Measurements from ENCODE around the gene TMEM119.
A peak's percentile ranks its signal among the peaks of the same experiment; 100 is the strongest.

TMEM119 gene

GRCh38 chr12:108600702-108601007 is 2.8 kb upstream of the TMEM119 start:
- no peak for TF ChIP-seq CTCF (IDR thresholded peaks at IDR 0.05; ENCODE audit: low read depth, low read length)
- DNase-seq (ENCODE audit: low read depth, low spot score), result no peak
- in situ Hi-C loops (cut with HindIII; ENCODE audit: low sequenced_read_pairs), result no loop called here
- no peak overlapping the region for H3K4me3 ChIP-seq (ENCODE audit: low read depth, low read length)

- no peak for TF ChIP-seq CTCF (IDR thresholded peaks at IDR 0.05; ENCODE audit: low read depth, low read length)
- in situ Hi-C loops (cut with HindIII; ENCODE audit: low sequenced_read_pairs), result no loop called here
- H3K4me3 ChIP-seq (ENCODE audit: low read depth, low read length), result no peak overlapping the region
- no peak for DNase-seq (ENCODE audit: low read depth, low spot score)
These were observed 2.2 kb upstream of the TMEM119 start for GRCh38 chr12:108599948-108600701.

- in situ Hi-C loops (cut with HindIII; ENCODE audit: low sequenced_read_pairs), result no loop called here
- H3K4me3 ChIP-seq (ENCODE audit: low read depth, low read length), result no peak overlapping the region
- TF ChIP-seq CTCF (IDR thresholded peaks at IDR 0.05; ENCODE audit: low read depth, low read length), result no peak
- DNase-seq (ENCODE audit: low read depth, low spot score), result no peak
These were observed 1.7 kb upstream of the TMEM119 start for GRCh38 chr12:108599541-108599940.

GRCh38 chr12:108598553-108599250 is 818 bp upstream of the TMEM119 start:
- TF ChIP-seq CTCF (IDR thresholded peaks at IDR 0.05; ENCODE audit: low read depth, low read length), result no peak
- no peak overlapping the region for H3K4me3 ChIP-seq (ENCODE audit: low read depth, low read length)
- in situ Hi-C loops (cut with HindIII; ENCODE audit: low sequenced_read_pairs), result no loop called here
- DNase-seq (ENCODE audit: low read depth, low spot score), result no peak

GRCh38 chr12:108596854-108597558 is 878 bp downstream of the TMEM119 start:
- H3K4me3 ChIP-seq (ENCODE audit: low read depth, low read length), result peak overlapping the region; percentile 20
- in situ Hi-C loops (cut with HindIII; ENCODE audit: low sequenced_read_pairs), result no loop called here
- no peak for TF ChIP-seq CTCF (IDR thresholded peaks at IDR 0.05; ENCODE audit: low read depth, low read length)
- DNase-seq (ENCODE audit: low read depth, low spot score), result no peak

GRCh38 chr12:108595711-108596647 is 1.9 kb downstream of the TMEM119 start:
- H3K4me3 ChIP-seq (ENCODE audit: low read depth, low read length), result no peak overlapping the region
- TF ChIP-seq CTCF (IDR thresholded peaks at IDR 0.05; ENCODE audit: low read depth, low read length), result no peak
- DNase-seq (ENCODE audit: low read depth, low spot score), result no peak
- in situ Hi-C loops (cut with HindIII; ENCODE audit: low sequenced_read_pairs), result no loop called here

Data from astrocyte of the spinal cord (primary cell).